Fibroblast of skin of abdomen (primary cell): ENCODE data around the gene C10orf71.

ENCODE experiments used
- DNase-seq: peaks from one replicate; pipeline ENCODE4 v3.0.0-alpha.2; 2013

C10orf71 gene

DNA sequence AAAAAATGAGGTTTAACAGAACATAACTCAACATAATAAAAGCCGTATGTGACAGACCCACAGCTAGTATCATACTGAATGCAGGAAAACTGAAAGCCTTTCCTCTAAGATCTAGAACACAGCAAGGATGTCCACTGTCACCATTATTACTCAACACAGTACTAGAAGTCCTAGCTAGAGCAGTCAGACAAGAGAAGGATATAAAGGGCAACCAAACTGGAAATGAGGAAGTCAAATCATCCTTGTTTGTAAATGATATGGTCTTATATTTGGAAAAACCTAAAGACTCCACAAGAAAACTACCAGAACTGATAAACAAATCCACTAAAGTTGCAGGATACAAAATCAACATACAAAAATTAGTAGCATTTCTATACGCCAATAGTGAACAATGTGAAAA, 45.9 kb downstream of the C10orf71 start:
- DNase-seq = no peak

DNA sequence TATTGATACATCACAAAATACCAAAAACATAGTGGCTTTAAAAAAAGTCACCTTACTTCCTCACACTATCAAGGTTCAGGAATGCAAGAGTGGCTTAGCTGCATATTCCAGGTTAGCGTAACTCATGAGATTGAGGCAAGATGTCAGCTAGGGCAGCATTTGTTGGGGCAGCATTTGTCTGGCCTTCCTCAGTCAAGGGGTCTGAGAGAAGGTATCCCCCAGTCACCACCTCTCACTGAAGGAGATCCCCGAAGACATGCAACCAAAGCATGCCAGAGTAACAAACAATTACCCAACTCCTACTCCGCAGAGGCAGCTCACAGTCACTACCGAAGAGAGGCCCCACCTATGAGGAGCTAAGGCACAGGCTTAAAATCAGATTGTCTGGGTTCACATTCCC, 48.4 kb downstream of the C10orf71 start:
- DNase-seq = no peak

DNA sequence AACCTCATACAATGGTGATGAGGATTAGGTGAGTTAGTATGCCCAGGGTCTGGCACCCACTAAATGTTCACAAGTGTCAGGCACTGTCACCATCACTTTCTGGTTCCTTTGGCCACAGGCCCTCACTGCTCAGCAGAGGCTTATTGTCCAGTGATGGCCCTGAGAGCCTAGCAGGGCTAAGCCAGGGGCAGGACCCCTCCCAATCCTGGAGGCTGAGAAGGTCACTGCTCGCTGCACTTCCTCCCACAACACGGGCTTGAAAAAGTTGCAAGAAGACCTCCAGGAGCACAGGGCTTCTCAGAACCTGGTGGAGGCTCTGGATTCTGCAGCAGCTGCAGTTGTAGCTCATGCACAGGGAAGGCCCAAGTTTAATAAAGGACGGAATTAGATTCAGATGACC, 48.9 kb downstream of the C10orf71 start:
- DNase-seq = no peak

DNA sequence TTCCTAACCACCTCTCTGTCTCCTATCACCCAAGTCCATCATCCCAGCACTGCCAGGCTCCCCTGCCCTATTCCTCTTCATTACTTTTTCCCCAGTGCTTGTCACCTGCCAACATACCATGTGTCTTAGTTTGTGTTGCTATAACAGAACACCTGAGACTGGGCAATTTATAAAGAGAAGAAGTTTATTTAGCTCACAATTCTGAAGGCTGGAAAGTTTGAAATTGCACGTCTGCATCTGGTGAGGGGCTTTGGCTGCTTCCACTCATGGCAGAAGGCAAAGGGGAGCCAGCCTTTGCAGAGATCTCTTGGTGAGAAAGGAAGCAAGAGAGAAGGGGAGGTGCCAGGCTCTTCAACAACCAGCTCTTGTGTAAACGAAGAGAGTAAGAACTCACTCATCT, 49.6 kb downstream of the C10orf71 start:
- no peak for DNase-seq

DNA sequence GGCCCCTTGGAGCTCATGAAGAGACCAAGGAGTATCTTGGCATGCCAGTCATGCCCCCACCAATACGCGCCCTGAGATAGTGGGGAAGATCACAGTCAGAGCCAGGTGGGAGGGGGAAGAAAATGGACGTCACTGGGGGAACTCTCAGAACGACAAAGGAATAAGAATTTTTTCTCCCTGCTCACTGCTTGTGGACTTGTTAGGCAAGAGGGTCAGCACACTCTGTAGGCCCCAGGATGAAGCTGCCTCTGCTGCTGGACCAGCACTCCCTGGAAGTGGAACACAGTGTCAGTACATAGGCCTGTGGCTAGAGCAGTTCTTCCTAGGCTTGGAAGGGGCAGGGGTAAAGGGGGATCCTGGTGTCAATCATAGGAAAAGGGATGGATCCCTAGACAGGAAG, 50.4 kb downstream of the C10orf71 start:
- no peak for DNase-seq

DNA sequence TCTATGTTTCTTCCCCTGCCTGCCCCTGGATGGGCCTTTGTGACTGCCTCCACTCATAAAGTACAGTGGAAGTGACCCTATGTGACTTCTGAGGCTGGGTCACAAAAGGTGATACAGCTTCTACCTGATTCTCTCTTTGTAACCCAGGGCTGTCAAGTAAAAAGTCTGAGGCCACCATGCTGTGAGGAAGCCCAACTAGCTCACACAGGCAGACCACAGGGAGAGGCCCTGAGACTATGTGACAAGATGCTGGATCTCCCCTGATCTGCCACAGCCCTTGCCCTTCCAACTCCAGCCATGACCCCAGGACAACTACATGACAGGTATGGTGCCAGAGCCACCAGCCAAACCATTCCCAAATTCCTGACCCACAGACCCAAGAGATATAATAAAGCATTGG, 51.2 kb downstream of the C10orf71 start:
- DNase-seq = no peak

DNA sequence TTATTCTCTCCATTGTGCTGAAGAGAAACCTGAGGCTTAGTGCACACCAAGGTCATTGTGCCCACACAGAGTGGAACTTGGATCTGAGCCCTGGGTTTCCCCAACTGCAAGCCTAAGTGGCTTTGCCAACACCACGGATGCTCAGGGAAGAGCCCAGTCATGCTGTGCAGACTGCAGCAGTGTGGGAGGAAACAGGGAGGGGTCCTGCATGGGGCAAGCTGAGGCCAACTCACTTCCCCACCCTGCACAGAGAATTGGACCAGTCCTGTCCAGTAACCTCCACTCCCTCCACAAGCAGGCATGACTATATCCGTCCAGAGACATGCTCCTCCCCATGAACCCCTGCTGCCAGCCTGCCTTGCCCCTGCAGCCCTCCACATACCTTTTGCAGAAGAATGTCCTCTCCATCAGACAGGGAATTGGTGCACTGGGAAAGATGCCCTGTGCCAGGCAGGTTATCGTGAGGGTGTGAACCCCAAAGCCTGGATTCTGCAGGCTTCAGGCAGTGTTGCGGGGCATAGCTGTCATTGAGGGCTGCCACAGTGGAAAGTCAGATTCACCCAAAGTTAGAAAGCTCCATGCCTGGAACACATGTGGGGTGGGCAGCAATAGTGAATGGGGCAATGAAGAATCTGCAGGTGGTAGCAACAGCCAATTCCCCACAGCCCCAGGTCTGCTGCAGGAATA, 52.0 kb downstream of the C10orf71 start:
- no peak for DNase-seq

DNA sequence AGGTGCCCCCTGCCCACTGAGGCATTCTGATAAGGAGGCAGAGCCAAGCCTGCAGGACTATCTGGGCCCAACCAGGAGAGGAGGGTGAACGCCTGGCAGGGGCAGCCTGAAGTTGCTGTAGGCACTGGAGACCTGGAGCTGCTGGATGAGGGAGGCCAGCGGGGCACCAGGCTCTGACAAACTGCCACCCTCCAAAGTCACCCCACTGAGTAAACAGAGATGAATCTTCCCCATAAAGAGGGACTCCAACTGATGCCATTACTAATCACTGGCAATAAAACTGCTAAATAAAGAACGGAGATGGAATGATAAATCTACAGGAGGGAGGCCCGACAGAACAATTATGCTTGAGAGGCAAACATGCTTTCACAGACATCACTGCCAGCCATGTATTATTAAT, 52.7 kb downstream of the C10orf71 start:
- no peak for DNase-seq

DNA sequence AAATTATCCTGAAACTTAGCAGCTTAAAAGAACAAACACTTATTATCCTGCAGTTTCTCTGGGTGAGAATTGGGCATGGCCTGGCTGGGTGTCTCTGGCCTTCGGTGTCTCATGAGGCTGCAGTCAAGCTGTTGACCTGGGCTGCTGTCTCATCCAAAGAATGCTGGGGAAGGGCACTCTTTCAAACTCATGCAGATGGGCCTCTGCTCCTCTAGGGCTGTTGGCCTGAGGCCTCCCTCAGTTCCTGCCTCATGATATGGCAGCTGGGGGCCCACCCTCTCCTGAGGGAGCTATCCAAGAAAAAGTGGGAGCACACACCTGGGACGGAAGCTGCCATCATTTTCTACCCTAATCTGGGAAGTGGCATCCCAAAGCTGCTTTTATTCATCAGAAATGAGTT, 53.4 kb downstream of the C10orf71 start:
- DNase-seq = no peak

DNA sequence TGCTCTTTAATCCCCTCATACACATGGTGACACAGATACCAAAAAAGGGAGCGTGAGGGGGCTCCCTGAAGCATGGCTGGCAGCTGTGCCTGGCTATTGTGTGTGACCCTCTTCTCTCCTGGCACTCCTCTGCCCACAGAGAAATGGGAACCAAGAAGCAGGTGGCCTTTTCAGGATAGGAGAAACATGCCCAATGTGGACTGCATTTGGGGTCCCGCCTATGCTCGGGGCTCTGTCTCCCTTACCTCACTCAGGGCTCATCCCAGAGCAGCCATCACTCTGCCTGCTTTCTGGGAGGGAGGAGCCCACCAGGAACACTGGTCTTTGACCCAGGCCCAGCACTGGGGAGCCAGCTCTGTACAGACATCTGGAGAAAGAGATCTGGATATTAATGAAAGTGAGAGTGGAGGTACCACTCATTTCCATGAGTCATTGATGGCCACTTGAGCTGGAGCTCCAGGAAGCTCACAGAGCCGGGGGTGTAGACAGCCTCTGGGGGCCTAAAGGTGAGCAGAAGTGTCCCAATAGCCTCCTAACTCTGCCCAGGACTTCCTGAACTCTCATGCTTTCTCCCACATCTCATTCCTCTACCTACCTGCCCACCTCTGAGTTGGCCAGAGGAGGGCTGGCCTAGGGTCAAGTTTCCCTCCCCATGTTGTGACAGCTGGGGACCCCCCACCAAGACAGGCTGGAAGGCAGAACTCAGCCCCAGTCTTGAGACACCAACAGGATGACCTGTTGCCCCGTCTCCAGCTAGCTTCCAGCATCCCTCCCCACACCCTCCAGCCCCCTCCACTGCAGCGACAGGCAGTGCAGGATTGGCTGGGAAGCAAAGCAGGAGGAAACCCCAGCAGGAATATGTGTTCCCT, 54.3 kb downstream of the C10orf71 start:
- no peak for DNase-seq

DNA sequence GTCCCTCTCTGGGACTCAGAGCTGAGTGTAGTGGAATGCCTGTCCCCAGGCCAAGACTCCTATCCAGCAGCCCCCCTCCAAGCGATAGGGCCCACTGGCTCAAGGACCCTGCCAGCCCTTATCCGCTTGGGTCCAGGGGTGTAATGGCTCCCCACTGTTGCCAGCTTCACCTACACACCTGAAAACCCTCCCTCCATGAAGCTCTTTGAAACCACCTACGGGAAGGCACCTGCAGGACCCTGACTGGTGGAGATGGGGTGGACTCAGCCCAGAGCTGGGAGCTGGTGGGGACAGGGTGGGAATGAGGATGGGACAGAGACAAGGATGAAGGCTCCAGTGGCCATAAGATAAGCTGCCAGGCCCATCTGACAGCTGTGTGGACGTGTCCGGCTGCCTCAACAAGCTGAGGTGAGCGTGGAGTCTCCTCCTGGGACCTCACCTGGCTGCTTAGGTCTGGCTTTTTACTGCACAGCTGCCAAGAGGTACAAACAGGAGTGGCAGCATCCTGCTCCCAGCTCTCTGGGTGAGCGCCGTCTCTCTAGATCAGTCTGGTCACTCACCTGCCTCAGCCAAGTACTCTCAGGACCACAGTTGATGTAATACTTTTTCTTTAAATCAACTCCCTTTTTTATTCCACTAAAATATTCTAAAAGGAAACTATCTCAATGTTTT, 55.1 kb downstream of the C10orf71 start:
- no peak for DNase-seq

DNA sequence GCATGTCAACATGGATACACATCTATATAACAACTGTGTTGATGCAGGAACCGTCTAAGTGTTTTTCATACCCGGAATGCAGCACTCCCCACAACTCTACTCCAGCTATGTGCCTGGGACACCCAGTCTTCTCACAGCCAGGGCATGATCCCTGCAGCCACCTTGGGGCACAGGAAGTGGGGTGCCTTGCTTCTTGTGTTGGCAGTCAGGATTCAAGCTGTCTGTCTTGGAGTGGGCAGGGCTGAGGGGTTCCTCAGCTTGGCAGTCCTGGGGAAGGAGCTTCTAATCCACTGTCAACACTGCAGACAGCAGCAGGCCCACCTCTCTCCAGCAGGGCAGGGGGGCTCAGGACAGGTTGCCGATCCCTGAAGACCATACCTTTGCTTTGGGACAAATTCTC, 55.6 kb downstream of the C10orf71 start:
- DNase-seq = no peak

DNA sequence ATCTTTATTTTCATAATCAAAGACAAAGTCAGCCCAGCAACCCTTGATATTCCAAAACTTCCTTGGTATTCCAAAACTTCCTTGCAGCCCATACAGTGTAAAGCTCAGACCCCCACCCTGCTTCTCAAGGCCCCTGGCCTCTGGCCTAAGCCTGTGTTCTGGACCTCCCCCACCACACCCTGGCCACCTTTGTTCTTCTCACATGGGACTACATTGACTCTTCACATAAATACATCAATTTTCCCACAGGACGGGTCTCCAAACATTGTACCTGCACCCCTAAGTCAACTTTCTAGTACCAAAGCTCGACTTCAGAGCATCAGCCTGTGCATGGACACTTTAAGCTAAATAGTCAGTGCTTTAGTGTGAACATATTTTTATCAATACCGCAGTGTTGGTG, 56.3 kb downstream of the C10orf71 start:
- DNase-seq = no peak

DNA sequence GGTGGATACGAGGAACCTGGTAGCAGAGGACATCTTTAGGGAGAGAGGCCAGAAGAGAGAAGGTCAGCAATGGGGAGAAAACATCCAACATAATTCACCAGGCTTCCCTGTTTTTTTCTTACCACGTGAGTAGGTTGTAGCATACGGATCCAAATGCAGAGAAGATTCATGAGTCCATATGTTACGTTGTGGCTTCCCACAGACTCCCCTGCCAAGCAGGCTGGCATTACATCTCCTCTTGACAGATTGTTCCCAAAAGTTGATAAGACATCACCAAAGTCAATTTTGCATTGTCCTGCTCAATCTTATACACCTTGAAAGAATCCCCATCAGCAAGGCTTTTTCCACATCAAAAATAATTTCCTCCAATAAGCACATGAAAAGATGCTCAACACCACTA, 57.2 kb downstream of the C10orf71 start:
- DNase-seq = no peak

DNA sequence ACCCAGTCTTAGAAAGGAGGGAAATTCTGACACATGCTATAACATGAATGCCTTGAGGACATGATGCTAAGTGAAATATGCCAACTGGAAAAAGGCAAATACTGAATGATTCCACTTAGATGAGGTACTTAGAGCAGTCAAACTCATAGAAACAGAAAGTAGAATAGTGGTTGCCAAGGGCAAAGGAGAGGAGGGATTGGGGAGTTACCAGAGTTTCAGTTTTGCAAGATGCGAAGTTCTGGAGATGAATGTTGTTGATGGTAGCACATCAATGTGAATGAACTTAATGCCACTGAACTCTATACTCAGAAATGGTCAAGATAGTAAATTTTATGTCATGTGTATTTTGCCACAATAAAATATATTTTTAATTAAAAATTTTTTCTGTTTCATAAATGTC, 58.0 kb downstream of the C10orf71 start:
- DNase-seq = no peak

DNA sequence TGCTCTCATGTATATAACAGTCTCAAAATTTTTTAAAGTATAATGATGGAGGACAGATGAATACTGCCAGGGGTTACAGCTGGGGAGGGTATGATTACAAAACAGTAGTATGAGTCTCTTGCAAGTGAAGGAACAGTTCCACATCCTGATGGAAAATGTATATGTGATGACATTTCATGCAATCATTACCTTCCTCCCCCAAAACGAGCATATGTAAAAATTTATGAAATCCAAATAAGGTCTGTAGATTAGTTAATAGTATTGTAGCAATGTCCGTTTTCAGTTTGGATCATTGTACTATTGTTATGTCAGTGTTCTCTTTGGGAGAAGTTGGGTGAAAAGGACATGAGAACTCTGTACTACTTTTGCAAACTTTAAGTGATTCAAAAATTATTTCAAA, 58.9 kb downstream of the C10orf71 start:
- no peak for DNase-seq

DNA sequence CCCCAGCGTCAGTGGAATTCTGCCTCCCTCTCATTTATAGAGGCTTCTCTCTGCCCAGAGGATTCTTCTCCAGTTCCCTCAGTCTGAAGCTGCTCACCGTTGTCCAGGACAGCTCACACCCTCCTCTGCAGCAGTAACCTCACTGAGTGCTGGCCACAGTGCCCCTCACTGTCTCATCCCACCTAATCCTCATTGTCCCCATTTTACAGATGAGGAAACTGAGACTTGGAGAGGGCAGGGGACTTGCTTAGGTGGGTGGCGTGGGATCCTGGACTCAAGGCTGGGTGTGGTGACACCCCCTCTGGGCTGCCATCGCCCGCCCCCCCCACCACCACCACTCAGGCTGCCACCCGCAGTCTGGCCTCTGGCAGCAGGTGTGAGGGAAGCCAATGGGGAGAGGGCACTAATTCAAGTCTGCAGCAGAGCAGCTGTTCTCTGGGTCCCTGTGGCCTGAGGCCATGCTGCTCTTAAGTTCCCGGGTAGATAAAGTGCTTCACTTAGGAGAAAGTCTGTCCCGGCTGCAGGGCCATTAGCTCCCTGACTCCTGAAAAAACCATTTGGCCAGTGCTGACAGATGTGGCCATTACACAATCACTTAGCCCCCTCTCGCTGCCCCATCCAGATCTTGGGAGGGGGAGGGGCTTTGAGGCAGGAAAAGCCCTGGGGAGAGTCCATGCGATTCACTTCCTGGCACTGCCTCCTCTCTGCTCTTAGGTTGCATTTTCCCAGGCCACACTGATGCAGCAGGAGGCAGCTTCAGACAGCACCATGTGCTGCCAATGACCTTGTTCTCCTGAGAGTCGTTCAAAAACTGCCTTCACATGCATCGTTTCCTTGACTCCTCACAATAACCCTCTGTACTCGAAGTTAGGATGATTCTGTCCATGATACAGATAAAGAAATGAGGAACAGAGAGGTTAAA, 60.6 kb downstream of the C10orf71 start:
- no peak for DNase-seq

DNA sequence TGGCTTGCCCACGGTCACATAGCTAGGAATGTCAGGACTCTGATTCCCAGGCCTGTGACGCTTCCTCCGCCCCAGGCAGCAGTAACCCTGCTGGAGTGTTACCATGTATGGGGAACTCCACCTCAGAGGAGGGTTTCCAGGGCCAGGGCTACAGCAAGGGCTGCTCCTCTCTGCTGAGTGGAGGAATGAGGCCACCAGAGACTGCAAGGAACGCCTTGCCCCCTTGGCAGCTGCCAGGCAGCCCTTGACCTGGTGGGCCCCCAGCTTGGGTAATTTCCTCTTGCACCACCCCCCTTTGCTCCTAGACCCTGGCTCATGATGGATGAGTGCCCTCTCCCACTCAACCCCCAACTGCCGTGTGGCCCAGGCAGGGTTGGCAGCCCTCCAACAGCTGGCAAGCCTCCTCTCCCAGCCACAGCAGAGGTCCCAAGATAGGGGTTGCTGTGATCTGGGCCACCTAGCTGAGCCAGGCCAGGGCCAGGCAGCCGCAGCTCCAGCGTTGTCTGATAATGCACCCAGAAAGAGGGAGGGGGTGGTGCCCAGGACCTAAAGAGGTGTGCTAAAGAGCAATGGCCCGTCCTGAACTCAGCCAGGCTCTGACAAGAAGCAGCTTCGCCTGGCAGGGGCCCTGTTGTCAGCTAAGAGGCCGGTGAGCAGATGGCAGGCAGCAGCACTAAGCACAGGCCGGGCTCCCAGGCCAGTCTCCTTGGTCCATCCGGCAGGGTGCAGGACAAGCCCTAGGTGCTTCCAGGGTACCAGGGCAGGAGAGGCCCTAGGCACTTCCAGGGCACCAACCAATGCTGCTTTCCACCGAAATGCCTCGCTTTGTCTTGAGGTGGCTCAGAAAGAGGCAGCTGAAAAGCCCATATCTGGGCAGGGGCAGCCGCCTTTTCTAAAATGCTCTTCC, 61.6 kb downstream of the C10orf71 start:
- DNase-seq = no peak

DNA sequence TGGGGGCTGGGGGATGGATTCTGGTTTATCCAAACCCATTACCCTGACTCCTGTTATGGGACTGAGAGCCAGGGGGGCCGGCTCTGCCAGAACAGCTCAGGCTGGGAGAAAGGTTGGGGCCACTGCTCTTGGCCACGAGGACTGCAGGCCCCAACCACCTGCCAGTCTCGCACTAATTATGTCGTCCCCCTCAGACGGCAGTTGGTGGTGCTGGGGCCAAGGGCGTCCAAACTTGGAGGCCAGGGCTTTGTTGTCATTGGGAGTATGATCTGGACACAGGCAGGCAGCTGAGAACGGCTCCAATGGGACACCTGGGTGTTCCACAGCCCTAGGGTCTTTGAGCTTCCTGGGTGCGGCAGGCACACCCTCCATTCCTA, 62.2 kb downstream of the C10orf71 start:
- DNase-seq = no peak

DNA sequence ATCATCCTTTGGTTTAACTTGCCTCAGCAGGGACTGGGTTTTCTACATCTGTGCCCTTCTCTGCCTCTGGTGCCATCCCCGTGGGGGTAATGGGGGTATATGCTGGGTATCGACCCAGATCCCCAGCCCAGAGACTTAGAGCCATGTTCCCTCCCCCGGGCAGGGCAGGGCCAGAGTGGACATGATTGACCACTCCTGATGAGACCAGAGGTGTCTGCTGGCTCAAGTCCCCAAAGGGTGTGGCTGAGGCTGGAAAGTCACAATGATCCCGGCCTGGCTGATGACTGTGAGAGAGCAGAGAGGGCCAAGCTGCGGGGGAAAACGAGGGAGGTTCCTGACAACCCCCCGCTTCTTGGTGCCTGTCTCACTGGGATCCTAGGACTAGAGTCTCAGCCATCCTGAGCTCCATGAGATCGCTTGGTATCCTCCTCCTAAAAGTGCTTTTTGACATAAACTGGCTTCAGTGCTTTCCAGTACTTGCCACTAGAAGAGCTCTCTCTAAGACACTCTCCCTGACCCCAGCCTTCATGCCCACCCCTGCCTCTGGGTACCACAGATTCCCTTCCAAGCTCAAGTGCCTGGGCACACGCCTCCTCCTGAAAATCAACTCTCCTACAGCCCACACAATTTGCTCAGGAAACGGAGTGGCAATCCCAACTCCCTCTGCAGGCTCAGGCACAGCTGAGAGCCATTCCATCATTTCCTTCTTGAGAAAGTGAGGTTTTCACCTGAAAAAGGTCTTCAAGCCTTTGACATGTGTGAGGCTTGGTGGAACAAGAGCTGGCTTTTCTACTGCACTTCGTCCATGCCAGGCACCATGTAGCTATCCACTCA, 63.0 kb downstream of the C10orf71 start:
- DNase-seq = no peak
